ENCODE data around the gene PLPP4.

Gene PLPP4

GRCh38 chr10:120572307-120572706 lies 115.3 kb downstream of the PLPP4 start:
- no peak for TF ChIP-seq CTCF (IDR thresholded peaks at IDR 0.05; ENCODE audit: low read depth, low read length, poor library complexity, severe bottlenecking)
- TF ChIP-seq EZH2phosphoT487 (IDR thresholded peaks at IDR 0.05; ENCODE audit: borderline replicate concordance, low read length) = no peak
- H3K79me2 ChIP-seq (ENCODE audit: control insufficient read depth, low read length) = no peaks in the 10 kb centered on the region
- H3K9me3 ChIP-seq (ENCODE audit: control insufficient read depth, insufficient read depth, low read length) = no peaks in the 10 kb centered on the region
- no peaks in the 10 kb centered on the region for H3F3A ChIP-seq (ENCODE audit: control insufficient read depth, insufficient read depth)
- no peaks in the 10 kb centered on the region for H4K20me1 ChIP-seq (ENCODE audit: control insufficient read depth, insufficient read depth, low read depth, low read length)
- no peak overlapping the region for H3K4me3 ChIP-seq (ENCODE audit: low read length)
- H3K4me2 ChIP-seq (ENCODE audit: low read length) = no peak overlapping the region
- H3K9me2 ChIP-seq (replicated peaks; ENCODE audit: control insufficient read depth, low read length) = no peaks in the 10 kb centered on the region
- no peak overlapping the region for H3K27ac ChIP-seq (ENCODE audit: low read depth, low read length)
- H3K4me1 ChIP-seq (ENCODE audit: control insufficient read depth, low read length) = no peaks in the 10 kb centered on the region
- H3K27me3 ChIP-seq (ENCODE audit: control insufficient read depth, low read length) = no peaks in the 10 kb centered on the region
- H3K36me3 ChIP-seq (ENCODE audit: control insufficient read depth, low read length) = no peaks in the 10 kb centered on the region

- no peaks in the 10 kb centered on the region for H3F3A ChIP-seq (ENCODE audit: control insufficient read depth, insufficient read depth)
- no peak for TF ChIP-seq CTCF (IDR thresholded peaks at IDR 0.05; ENCODE audit: low read depth, low read length, poor library complexity, severe bottlenecking)
- no peak for TF ChIP-seq EZH2phosphoT487 (IDR thresholded peaks at IDR 0.05; ENCODE audit: borderline replicate concordance, low read length)
- H3K4me1 ChIP-seq (ENCODE audit: control insufficient read depth, low read length) = no peaks in the 10 kb centered on the region
- H3K9me3 ChIP-seq (ENCODE audit: control insufficient read depth, insufficient read depth, low read length) = no peaks in the 10 kb centered on the region
- no peaks in the 10 kb centered on the region for H3K9me2 ChIP-seq (replicated peaks; ENCODE audit: control insufficient read depth, low read length)
- H3K4me2 ChIP-seq (ENCODE audit: low read length) = no peak overlapping the region
- no peaks in the 10 kb centered on the region for H3K27me3 ChIP-seq (ENCODE audit: control insufficient read depth, low read length)
- no peaks in the 10 kb centered on the region for H3K79me2 ChIP-seq (ENCODE audit: control insufficient read depth, low read length)
- H3K4me3 ChIP-seq (ENCODE audit: low read length) = no peak overlapping the region
- no peak overlapping the region for H3K27ac ChIP-seq (ENCODE audit: low read depth, low read length)
- no peaks in the 10 kb centered on the region for H4K20me1 ChIP-seq (ENCODE audit: control insufficient read depth, insufficient read depth, low read depth, low read length)
- H3K36me3 ChIP-seq (ENCODE audit: control insufficient read depth, low read length) = no peaks in the 10 kb centered on the region
Measured at GRCh38 chr10:120573355-120573754, 116.3 kb downstream of the PLPP4 start.

DNA sequence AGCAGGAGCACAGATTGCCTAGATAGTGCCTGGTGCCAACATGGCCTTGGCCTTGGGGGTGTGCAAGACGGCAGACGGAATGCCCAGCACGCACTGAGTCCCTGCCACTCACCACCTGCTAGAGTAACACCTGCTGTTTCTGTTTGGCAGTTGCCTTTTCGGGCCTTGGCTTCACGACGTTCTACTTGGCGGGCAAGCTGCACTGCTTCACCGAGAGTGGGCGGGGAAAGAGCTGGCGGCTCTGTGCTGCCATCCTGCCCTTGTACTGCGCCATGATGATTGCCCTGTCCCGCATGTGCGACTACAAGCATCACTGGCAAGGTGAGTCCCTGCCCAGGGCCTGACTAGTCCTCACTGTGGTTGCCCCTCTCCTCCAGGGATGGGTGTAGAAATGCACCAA lies 118.0 kb downstream of the PLPP4 start:
- no peaks in the 10 kb centered on the region for H3K79me2 ChIP-seq (ENCODE audit: control insufficient read depth, low read length)
- no peaks in the 10 kb centered on the region for H3K27me3 ChIP-seq (ENCODE audit: control insufficient read depth, low read length)
- TF ChIP-seq CTCF (IDR thresholded peaks at IDR 0.05; ENCODE audit: low read depth, low read length, poor library complexity, severe bottlenecking) (no peak), EZH2phosphoT487 (IDR thresholded peaks at IDR 0.05; ENCODE audit: borderline replicate concordance, low read length) (no peak)
- H3K36me3 ChIP-seq (ENCODE audit: control insufficient read depth, low read length) = no peaks in the 10 kb centered on the region
- H3K9me2 ChIP-seq (replicated peaks; ENCODE audit: control insufficient read depth, low read length) = no peaks in the 10 kb centered on the region
- H3F3A ChIP-seq (ENCODE audit: control insufficient read depth, insufficient read depth) = no peaks in the 10 kb centered on the region
- no peak overlapping the region for H3K27ac ChIP-seq (ENCODE audit: low read depth, low read length)
- no peaks in the 10 kb centered on the region for H3K9me3 ChIP-seq (ENCODE audit: control insufficient read depth, insufficient read depth, low read length)
- no peak overlapping the region for H3K4me2 ChIP-seq (ENCODE audit: low read length)
- no peak overlapping the region for H3K4me3 ChIP-seq (ENCODE audit: low read length)
- no peaks in the 10 kb centered on the region for H3K4me1 ChIP-seq (ENCODE audit: control insufficient read depth, low read length)
- H4K20me1 ChIP-seq (ENCODE audit: control insufficient read depth, insufficient read depth, low read depth, low read length) = no peaks in the 10 kb centered on the region

GRCh38 chr10:120575411-120575810 lies 118.4 kb downstream of the PLPP4 start:
- H3K4me3 ChIP-seq (ENCODE audit: low read length) = no peak overlapping the region
- H3K79me2 ChIP-seq (ENCODE audit: control insufficient read depth, low read length) = no peaks in the 10 kb centered on the region
- TF ChIP-seq EZH2phosphoT487 (IDR thresholded peaks at IDR 0.05; ENCODE audit: borderline replicate concordance, low read length) (no peak), CTCF (IDR thresholded peaks at IDR 0.05; ENCODE audit: low read depth, low read length, poor library complexity, severe bottlenecking) (no peak)
- no peaks in the 10 kb centered on the region for H3F3A ChIP-seq (ENCODE audit: control insufficient read depth, insufficient read depth)
- H3K27ac ChIP-seq (ENCODE audit: low read depth, low read length) = no peak overlapping the region
- no peaks in the 10 kb centered on the region for H3K36me3 ChIP-seq (ENCODE audit: control insufficient read depth, low read length)
- no peaks in the 10 kb centered on the region for H3K27me3 ChIP-seq (ENCODE audit: control insufficient read depth, low read length)
- no peaks in the 10 kb centered on the region for H3K4me1 ChIP-seq (ENCODE audit: control insufficient read depth, low read length)
- no peaks in the 10 kb centered on the region for H3K9me2 ChIP-seq (replicated peaks; ENCODE audit: control insufficient read depth, low read length)
- no peaks in the 10 kb centered on the region for H4K20me1 ChIP-seq (ENCODE audit: control insufficient read depth, insufficient read depth, low read depth, low read length)
- H3K4me2 ChIP-seq (ENCODE audit: low read length) = no peak overlapping the region
- H3K9me3 ChIP-seq (ENCODE audit: control insufficient read depth, insufficient read depth, low read length) = no peaks in the 10 kb centered on the region
